Colonic mucosa (tissue), 4 donors: ENCODE measurements around the gene PSD4. TPM values are rescaled to one million over a fixed set of nuclear protein-coding genes. Genes with fewer than 3 reads are reported as not detected.

Experiments used
- DNase-seq: peaks from one replicate; pipeline ENCODE4 v3.0.0-alpha.2; 2020
- H3K27ac ChIP-seq: fragments of 200-600 bp; one replicate; pipeline ENCODE4 v1.8.0; 2021
- H3K27me3 ChIP-seq: fragments of 200-600 bp; one replicate; pipeline ENCODE4 v1.8.0; 2021
- H3K36me3 ChIP-seq: fragments of 200-600 bp; one replicate; pipeline ENCODE4 v1.8.0; 2021
- H3K4me1 ChIP-seq: fragments of 200-600 bp; one replicate; pipeline ENCODE4 v1.8.0; 2021; ENCODE audit warnings: mild to moderate bottlenecking
- H3K4me3 ChIP-seq: fragments of 200-600 bp; one replicate; pipeline ENCODE4 v1.8.0; 2021
- H3K9ac ChIP-seq, 2 donors: one replicate each; pipeline ENCODE4 v1.7.0; 2013; ENCODE audit warnings: control low read depth in 2 of 2, low read depth in 2 of 2, low read length in 2 of 2
- H3K9me3 ChIP-seq: fragments of 200-600 bp; one replicate; pipeline ENCODE4 v1.8.0; 2021
- CTCF ChIP-seq: fragments of 200-600 bp; IDR thresholded peaks from one replicate; pipeline ENCODE4 v1.8.0; 2022; ENCODE audit warnings: antibody characterized with exemption, mild to moderate bottlenecking
- intact Hi-C: fragments of 100-400 bp; cut with DNase I; formaldehyde crosslinking; loops from one replicate; pipeline ENCODE4 v1.14.1; 2022
- total RNA-seq, 2 donors: library from RNA; stranded (reverse); fragmentation: NEBNext Ultra II Directional in 1 of 2; extraction: Animal tissue kit (Norgen Biotek cat#: 25700) in 1 of 2; gene quantifications; one replicate each; pipeline ENCODE4 v1.2.1, GENCODE V29; 2021
- donor health status: healthy.
- donor health status: DM: no; HTN: no; CAD: no.
- donor health status: DM: no; HTN: no; CAD: no.

The PSD4 gene
- total RNA-seq, 2 donors from 2014 or later = 36.5 to 50.6 TPM

DNA sequence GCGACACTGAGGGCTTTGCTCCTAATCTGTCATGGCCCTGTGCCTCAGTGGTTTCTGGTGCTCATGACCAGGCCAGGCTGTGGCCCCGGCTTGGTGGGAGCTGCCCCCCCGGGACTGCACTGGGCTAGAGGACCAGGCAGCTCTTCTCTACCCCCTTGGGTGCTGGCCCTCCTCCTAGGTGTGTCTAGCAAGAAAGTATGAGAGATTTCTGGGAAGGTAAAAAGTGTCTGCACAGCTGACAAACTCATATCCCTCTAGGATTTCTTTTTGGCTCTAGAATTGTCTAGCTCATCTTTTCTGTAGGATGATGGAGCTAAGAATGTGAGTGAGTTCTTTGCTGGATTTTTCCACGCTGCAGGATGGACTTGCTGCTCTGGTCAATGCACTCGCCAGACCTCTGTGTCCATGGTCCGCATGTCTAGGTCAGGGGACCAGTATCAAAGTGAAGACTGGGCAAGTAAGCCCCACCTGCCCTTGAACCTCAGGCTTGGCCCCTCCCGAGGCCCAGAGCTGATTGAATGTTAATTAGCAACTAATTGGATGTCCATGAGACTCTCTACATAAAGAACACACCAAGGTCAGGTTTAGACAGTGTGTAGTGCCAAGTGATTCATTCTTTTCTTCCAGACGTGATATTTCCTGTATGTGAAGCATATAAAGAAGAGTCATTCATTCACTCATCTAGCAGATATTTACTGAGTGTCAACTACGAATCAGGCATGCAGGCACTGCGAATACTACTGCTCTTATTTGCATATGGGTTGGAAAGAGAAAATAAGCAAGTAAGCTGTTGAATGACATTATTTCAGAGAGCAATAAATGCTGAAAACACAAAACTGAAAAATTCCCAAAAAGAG, 15.6 kb upstream of the PSD4 start:
- H3K27ac ChIP-seq = peak overlapping the region; percentile 79
- H3K36me3 ChIP-seq = no peaks in the 10 kb centered on the region
- no peaks in the 10 kb centered on the region for H3K9me3 ChIP-seq
- peak overlapping the region; percentile 89 for H3K9ac ChIP-seq
- TF ChIP-seq CTCF = no peak
- intact Hi-C loops = no loop called here
- DNase-seq = peak; percentile 37
- H3K27me3 ChIP-seq = no peaks in the 10 kb centered on the region
- peak overlapping the region; percentile 72 for H3K4me3 ChIP-seq
- H3K4me1 ChIP-seq = peaks cover 6% of the 10 kb centered on the region

GRCh38 chr2:113158884-113159553, 14.8 kb upstream of the PSD4 start:
- intact Hi-C loops = no loop called here
- H3K27ac ChIP-seq = peak overlapping the region; percentile 79

DNA sequence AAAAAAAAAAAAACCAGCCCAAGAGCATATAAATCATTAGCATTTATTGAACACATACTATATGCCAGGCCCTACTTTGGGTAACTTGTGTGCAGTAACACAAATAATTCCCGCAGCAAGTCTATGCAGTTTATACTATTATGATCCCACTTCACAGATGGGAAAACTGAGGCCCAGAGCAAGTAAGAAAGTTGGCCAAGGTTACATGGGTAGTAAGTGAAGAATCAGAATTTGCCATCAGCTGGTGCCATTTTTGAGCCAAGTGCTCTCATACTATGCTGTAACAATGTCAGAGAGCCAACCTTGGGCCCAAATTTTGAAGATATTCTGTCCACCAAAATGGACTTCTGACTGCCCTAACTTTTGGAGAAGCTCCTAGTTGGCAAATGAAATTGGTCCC, 13.5 kb upstream of the PSD4 start:
- H3K27me3 ChIP-seq = no peaks in the 10 kb centered on the region
- H3K4me1 ChIP-seq = peaks cover 6% of the 10 kb centered on the region
- no peak overlapping the region for H3K4me3 ChIP-seq
- intact Hi-C loops = no loop called here
- TF ChIP-seq CTCF = no peak
- H3K9ac ChIP-seq = no peak overlapping the region
- no peak overlapping the region for H3K27ac ChIP-seq
- no peaks in the 10 kb centered on the region for H3K9me3 ChIP-seq
- H3K36me3 ChIP-seq = no peaks in the 10 kb centered on the region
- no peak for DNase-seq

More at GRCh38 chr2:113158884-113159553, 14.8 kb upstream of the PSD4 start:
- no peak for TF ChIP-seq CTCF
- H3K9me3 ChIP-seq = no peaks in the 10 kb centered on the region
- DNase-seq = no peak
- H3K27me3 ChIP-seq = no peaks in the 10 kb centered on the region
- no peak overlapping the region for H3K9ac ChIP-seq
- peaks cover 6% of the 10 kb centered on the region for H3K4me1 ChIP-seq
- H3K36me3 ChIP-seq = no peaks in the 10 kb centered on the region
- no peak overlapping the region for H3K4me3 ChIP-seq

DNA sequence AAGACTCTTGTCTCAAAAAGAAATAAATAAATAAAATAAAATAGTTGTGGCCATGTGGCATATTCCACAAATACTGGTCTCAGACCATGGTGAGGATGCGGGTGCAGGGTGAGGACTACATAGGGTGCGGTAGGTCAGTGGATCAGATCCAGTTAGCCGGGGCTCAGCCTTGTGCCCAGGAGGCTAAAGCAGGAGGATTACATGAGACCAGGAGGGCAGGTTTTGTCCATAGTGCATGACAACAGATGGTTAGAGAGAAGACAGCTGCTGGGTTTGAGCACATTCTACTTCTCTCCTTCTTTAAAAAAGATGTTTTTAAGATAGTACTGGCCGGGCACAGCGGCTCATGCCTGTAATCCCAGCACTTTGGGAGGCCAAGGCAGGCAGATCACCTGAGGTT, 12.8 kb upstream of the PSD4 start:
- Histone ChIP-seq H3K4me3 (no peak overlapping the region), H3K4me1 (peaks cover 6% of the 10 kb centered on the region), H3K27me3 (no peaks in the 10 kb centered on the region), H3K27ac (no peak overlapping the region), H3K9ac (no peak overlapping the region), H3K9me3 (no peaks in the 10 kb centered on the region), H3K36me3 (no peaks in the 10 kb centered on the region)
- TF ChIP-seq CTCF = no peak
- peak; percentile 14 for DNase-seq
- intact Hi-C loops = no loop called here

GRCh38 chr2:113162173-113162572, 11.6 kb upstream of the PSD4 start:
- Histone ChIP-seq H3K4me1 (peaks cover 6% of the 10 kb centered on the region), H3K9ac (no peak overlapping the region), H3K27me3 (no peaks in the 10 kb centered on the region), H3K27ac (no peak overlapping the region), H3K4me3 (no peak overlapping the region), H3K36me3 (no peaks in the 10 kb centered on the region), H3K9me3 (no peaks in the 10 kb centered on the region)
- TF ChIP-seq CTCF = no peak
- peak; percentile 10 for DNase-seq
- intact Hi-C loops = no loop called here
